Natural killer cell (primary cell): ENCODE results near the gene KSR2. TPM values are rescaled to one million over a fixed set of nuclear protein-coding genes. Genes with fewer than 3 reads are reported as not detected.

Experiments used
- ATAC-seq, 3 donors: fragments of 150-1000 bp in 2 of 3; fragments of 200-7000 bp in 1 of 3; cut with Tn5 transposase; 1 replicate in 1 of 3; 2 replicates in 2 of 3; pipeline ENCODE4 v1.10.0; 2021; ENCODE audit warnings: mild to moderate bottlenecking in 2 of 3, moderate library complexity in 2 of 3
- DNase-seq, 2 donors: peaks; one replicate each; pipeline versions ENCODE4 v3.0.0 to v3.0.0-alpha.2; 2013 to 2021; ENCODE audit warnings: mixed read lengths in 1 of 2
- H3K27ac ChIP-seq: one replicate; pipeline ENCODE4 v1.5.1; 2013; ENCODE audit warnings: mild to moderate bottlenecking, low read length
- H3K27me3 ChIP-seq: one replicate; pipeline ENCODE4 v1.6.1; 2013; ENCODE audit warnings: low read length; ENCODE audit not compliant: control insufficient read depth, insufficient read depth
- H3K36me3 ChIP-seq: one replicate; pipeline ENCODE4 v1.6.1; 2013; ENCODE audit warnings: low read length; ENCODE audit not compliant: control insufficient read depth, insufficient read depth
- H3K4me1 ChIP-seq: one replicate; pipeline ENCODE4 v1.6.1; 2013; ENCODE audit warnings: low read length; ENCODE audit not compliant: control insufficient read depth, insufficient read depth
- H3K4me3 ChIP-seq: one replicate; pipeline ENCODE4 v1.5.1; 2013; ENCODE audit warnings: low read length
- H3K9me3 ChIP-seq: one replicate; pipeline ENCODE4 v1.6.1; 2013; ENCODE audit warnings: low read length; ENCODE audit not compliant: control insufficient read depth, insufficient read depth
- H3K27ac Mint-ChIP-seq, 2 donors: one replicate each; pipeline ENCODE4 v1.8.0; 2022; ENCODE audit warnings: mild to moderate bottlenecking in 2 of 2, mixed read lengths in 2 of 2, moderate library complexity in 1 of 2
- H3K27me3 Mint-ChIP-seq, 2 donors: one replicate each; pipeline ENCODE4 v1.8.0; 2022; ENCODE audit warnings: low read depth in 2 of 2, mixed read lengths in 2 of 2
- H3K36me3 Mint-ChIP-seq: one replicate; pipeline ENCODE4 v1.8.0; 2022; ENCODE audit warnings: mixed read lengths
- H3K4me1 Mint-ChIP-seq, 2 donors: one replicate each; pipeline ENCODE4 v1.8.0; 2022; ENCODE audit warnings: mixed read lengths in 2 of 2
- H3K4me3 Mint-ChIP-seq: one replicate; pipeline ENCODE4 v1.8.0; 2022; ENCODE audit warnings: mild to moderate bottlenecking, moderate library complexity, mixed read lengths
- H3K9me3 Mint-ChIP-seq, 2 donors: one replicate each; pipeline ENCODE4 v1.8.0; 2022; ENCODE audit warnings: mixed read lengths in 2 of 2
- CTCF ChIP-seq: fragments of 200-600 bp; IDR thresholded peaks from one replicate; pipeline ENCODE4 v1.8.0; 2022; ENCODE audit warnings: antibody characterized with exemption
- WGBS: methylation state at CpG from one replicate; pipeline ENCODE4 v1.1.7; 2013; ENCODE audit warnings: missing lambda C conversion rate; ENCODE audit not compliant: insufficient coverage; 5-methylcytosine and 5-hydroxymethylcytosine counted together
- intact Hi-C: fragments of 100-400 bp; cut with micrococcal nuclease; formaldehyde crosslinking; loops from one replicate; pipeline ENCODE4 v1.14.2; 2022
- total RNA-seq, 4 donors: library from RNA; stranded (reverse); fragments of 120-200 nt in 1 of 4; gene quantifications; one replicate each; pipeline versions ENCODE4 v1.2.3 to v1.2.4, GENCODE V29; 2013 to 2022

KSR2 gene
- total RNA-seq, 3 donors from 2014 or later (not counting 1 experiment from before 2014, with no cell fraction given) = not detected

GRCh38 chr12:117404940-117405339 lies 563.9 kb downstream of the KSR2 start:
- peaks cover 0 to 7% of the 10 kb centered on the region in 2 donors for H3K27me3 Mint-ChIP-seq
- H3K4me3 ChIP-seq = no peak overlapping the region
- H3K36me3 ChIP-seq = no peaks in the 10 kb centered on the region
- 86% methylated on average over 7 of the region's 7 CpGs for WGBS
- no peaks in the 10 kb centered on the region for H3K9me3 ChIP-seq
- no peak for TF ChIP-seq CTCF
- intact Hi-C loops = no loop called here
- no peak for ATAC-seq
- DNase-seq = no peak
- no peak overlapping the region for H3K27ac Mint-ChIP-seq
- no peaks in the 10 kb centered on the region for H3K4me1 ChIP-seq
- no peaks in the 10 kb centered on the region for H3K27me3 ChIP-seq
- no peaks in the 10 kb centered on the region for H3K36me3 Mint-ChIP-seq
- no peak overlapping the region for H3K4me3 Mint-ChIP-seq
- H3K4me1 Mint-ChIP-seq = no peaks in the 10 kb centered on the region
- no peak overlapping the region for H3K27ac ChIP-seq
- H3K9me3 Mint-ChIP-seq = peaks cover 0 to 4% of the 10 kb centered on the region in 2 donors

- Mint-ChIP-seq H3K27ac (no peak overlapping the region), H3K9me3 (peaks cover 0 to 4% of the 10 kb centered on the region in 2 donors), H3K4me1 (no peaks in the 10 kb centered on the region), H3K27me3 (peaks cover 0 to 7% of the 10 kb centered on the region in 2 donors), H3K4me3 (no peak overlapping the region), H3K36me3 (no peaks in the 10 kb centered on the region)
- H3K27ac ChIP-seq = no peak overlapping the region
- ATAC-seq (no peak), DNase-seq (no peak)
- no peaks in the 10 kb centered on the region for H3K36me3 ChIP-seq
- no peaks in the 10 kb centered on the region for H3K4me1 ChIP-seq
- no peak for TF ChIP-seq CTCF
- 68% methylated on average over 4 of the region's 4 CpGs for WGBS
- no peaks in the 10 kb centered on the region for H3K27me3 ChIP-seq
- H3K4me3 ChIP-seq = no peak overlapping the region
- no peaks in the 10 kb centered on the region for H3K9me3 ChIP-seq
- intact Hi-C loops = no loop called here
Measured at GRCh38 chr12:117404203-117404853, 564.5 kb downstream of the KSR2 start.

GRCh38 chr12:117403586-117404139 lies 565.1 kb downstream of the KSR2 start:
- WGBS = 82% methylated on average over 3 of the region's 3 CpGs
- Mint-ChIP-seq H3K4me1 (no peaks in the 10 kb centered on the region), H3K4me3 (no peak overlapping the region), H3K36me3 (no peaks in the 10 kb centered on the region), H3K27me3 (peaks cover 0 to 7% of the 10 kb centered on the region in 2 donors), H3K9me3 (peaks cover 0 to 4% of the 10 kb centered on the region in 2 donors), H3K27ac (no peak overlapping the region)
- no peaks in the 10 kb centered on the region for H3K36me3 ChIP-seq
- H3K27ac ChIP-seq = no peak overlapping the region
- H3K4me3 ChIP-seq = no peak overlapping the region
- intact Hi-C loops = no loop called here
- no peak for DNase-seq
- H3K27me3 ChIP-seq = no peaks in the 10 kb centered on the region
- no peaks in the 10 kb centered on the region for H3K9me3 ChIP-seq
- TF ChIP-seq CTCF = no peak
- H3K4me1 ChIP-seq = no peaks in the 10 kb centered on the region
- ATAC-seq = no peak

Other genes starting within 250 kb of the KSR2 start
- gene RFC5, start 47.7 kb upstream of the KSR2 start, total RNA-seq = 10 to 100 TPM; 11.9 to 19.6 (median 15.8) TPM
- 10 to 100 TPM; 25.5 to 29.5 (median 28.8) TPM for gene WSB2, start 92.2 kb upstream of the KSR2 start, total RNA-seq
- gene VSIG10, start 135.0 kb upstream of the KSR2 start, total RNA-seq = 1 to 10 TPM in 1 of 3 donors, under 1 TPM in 2; 0.56 to 2.2 (median 0.75) TPM
- gene PEBP1, start 167.1 kb upstream of the KSR2 start, total RNA-seq = 10 to 100 TPM; 38.0 to 54.0 (median 41.4) TPM